Kidney epithelial cell (primary cell): ENCODE data around the gene NAA38. TPM values are rescaled to one million over a fixed set of nuclear protein-coding genes. Genes with fewer than 3 reads are reported as not detected.

Experiments used
- DNase-seq: peaks from one replicate; pipeline ENCODE4 v3.0.0-alpha.2; 2010; ENCODE audit warnings: low read depth
- H3K27me3 ChIP-seq: 2 replicates; pipeline ENCODE4 v1.6.0; 2011; ENCODE audit warnings: low read length; ENCODE audit not compliant: control insufficient read depth, insufficient read depth
- H3K36me3 ChIP-seq: 2 replicates; pipeline ENCODE4 v1.5.1; 2011; ENCODE audit warnings: low read length; ENCODE audit not compliant: control insufficient read depth, insufficient read depth
- H3K4me3 ChIP-seq: 2 replicates; pipeline ENCODE4 v1.5.1; 2011; ENCODE audit warnings: low read depth, mild to moderate bottlenecking, control low read depth, low read length
- CTCF ChIP-seq: IDR thresholded peaks from 2 replicates; pipeline ENCODE4 v1.5.1; 2011; ENCODE audit warnings: mild to moderate bottlenecking, moderate library complexity, low read length, control low read depth, inconsistent platforms; ENCODE audit not compliant: insufficient read depth, poor library complexity, severe bottlenecking
- total RNA-seq: library from RNA; depleted of rRNA; stranded (reverse); fragments of >200 nt; gene quantifications from 2 replicates; pipeline ENCODE4 v1.2.3, GENCODE V29; 2015

NAA38 gene
- total RNA-seq, 1 donor from 2014 or later = 51.0 TPM

- peaks cover 2% of the 10 kb centered on the region for H3K36me3 ChIP-seq
- no peak for DNase-seq
- peak overlapping the region; percentile 68 for H3K4me3 ChIP-seq
- no peaks in the 10 kb centered on the region for H3K27me3 ChIP-seq
- TF ChIP-seq CTCF = no peak
Observed at GRCh38 chr17:7840875-7841274, 16.5 kb downstream of the NAA38 start.

GRCh38 chr17:7840441-7840840, 16.9 kb downstream of the NAA38 start:
- peaks cover 2% of the 10 kb centered on the region for H3K36me3 ChIP-seq
- H3K27me3 ChIP-seq = no peaks in the 10 kb centered on the region
- no peak overlapping the region for H3K4me3 ChIP-seq
- TF ChIP-seq CTCF = no peak
- DNase-seq = no peak

- Histone ChIP-seq H3K27me3 (no peaks in the 10 kb centered on the region), H3K4me3 (no peak overlapping the region), H3K36me3 (peaks cover 2% of the 10 kb centered on the region)
- no peak for TF ChIP-seq CTCF
- no peak for DNase-seq
Observed at GRCh38 chr17:7839876-7840261, 17.5 kb downstream of the NAA38 start.

GRCh38 chr17:7839190-7839875, 18.0 kb downstream of the NAA38 start:
- TF ChIP-seq CTCF = no peak
- Histone ChIP-seq H3K36me3 (peaks cover 2% of the 10 kb centered on the region), H3K4me3 (no peak overlapping the region), H3K27me3 (no peaks in the 10 kb centered on the region)
- no peak for DNase-seq

- Histone ChIP-seq H3K4me3 (peak overlapping the region; percentile 68), H3K36me3 (peaks cover 2% of the 10 kb centered on the region), H3K27me3 (no peaks in the 10 kb centered on the region)
- no peak for TF ChIP-seq CTCF
- DNase-seq = no peak
Observed at GRCh38 chr17:7838090-7839075, 19.0 kb downstream of the NAA38 start.
